ENCODE results near the gene SMYD3.

- TF ChIP-seq CTCF (IDR thresholded peaks at IDR 0.05) = no peak
- TF ChIP-seq POLR2A (IDR thresholded peaks at IDR 0.05) = no peak
These were observed 237.6 kb downstream of the SMYD3 start for GRCh38 chr1:246269466-246269865.
